Subcutaneous adipose tissue (tissue), 4 donors: ENCODE results near the gene C1orf159. TPM values are rescaled to one million over a fixed set of nuclear protein-coding genes. Genes with fewer than 3 reads are reported as not detected.

Source experiments
- total RNA-seq, 4 donors: library from RNA; depleted of rRNA; stranded (reverse); fragments of >200 nt; gene quantifications; one replicate each; pipeline ENCODE4 v1.1.0, GENCODE V29; 2016
- TF ChIP-seq, protein P1 (sequence below): fragments of 450-650 bp; IDR thresholded peaks from one replicate; pipeline ENCODE4 v1.5.1; 2016; ENCODE audit warnings: low read depth, mild to moderate bottlenecking, control low read depth, antibody characterized with exemption, moderate library complexity

C1orf159 gene
- total RNA-seq, 4 donors from 2014 or later, result 3.7 to 14.7 (median 7.2) TPM

- TF ChIP-seq, protein P1, sequence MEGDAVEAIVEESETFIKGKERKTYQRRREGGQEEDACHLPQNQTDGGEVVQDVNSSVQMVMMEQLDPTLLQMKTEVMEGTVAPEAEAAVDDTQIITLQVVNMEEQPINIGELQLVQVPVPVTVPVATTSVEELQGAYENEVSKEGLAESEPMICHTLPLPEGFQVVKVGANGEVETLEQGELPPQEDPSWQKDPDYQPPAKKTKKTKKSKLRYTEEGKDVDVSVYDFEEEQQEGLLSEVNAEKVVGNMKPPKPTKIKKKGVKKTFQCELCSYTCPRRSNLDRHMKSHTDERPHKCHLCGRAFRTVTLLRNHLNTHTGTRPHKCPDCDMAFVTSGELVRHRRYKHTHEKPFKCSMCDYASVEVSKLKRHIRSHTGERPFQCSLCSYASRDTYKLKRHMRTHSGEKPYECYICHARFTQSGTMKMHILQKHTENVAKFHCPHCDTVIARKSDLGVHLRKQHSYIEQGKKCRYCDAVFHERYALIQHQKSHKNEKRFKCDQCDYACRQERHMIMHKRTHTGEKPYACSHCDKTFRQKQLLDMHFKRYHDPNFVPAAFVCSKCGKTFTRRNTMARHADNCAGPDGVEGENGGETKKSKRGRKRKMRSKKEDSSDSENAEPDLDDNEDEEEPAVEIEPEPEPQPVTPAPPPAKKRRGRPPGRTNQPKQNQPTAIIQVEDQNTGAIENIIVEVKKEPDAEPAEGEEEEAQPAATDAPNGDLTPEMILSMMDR, result no peak
Measured at GRCh38 chr1:1128454-1129139, 12.7 kb upstream of the C1orf159 start.

- TF ChIP-seq, protein P1, result no peak
Measured at GRCh38 chr1:1127551-1128451, 11.9 kb upstream of the C1orf159 start.

DNA sequence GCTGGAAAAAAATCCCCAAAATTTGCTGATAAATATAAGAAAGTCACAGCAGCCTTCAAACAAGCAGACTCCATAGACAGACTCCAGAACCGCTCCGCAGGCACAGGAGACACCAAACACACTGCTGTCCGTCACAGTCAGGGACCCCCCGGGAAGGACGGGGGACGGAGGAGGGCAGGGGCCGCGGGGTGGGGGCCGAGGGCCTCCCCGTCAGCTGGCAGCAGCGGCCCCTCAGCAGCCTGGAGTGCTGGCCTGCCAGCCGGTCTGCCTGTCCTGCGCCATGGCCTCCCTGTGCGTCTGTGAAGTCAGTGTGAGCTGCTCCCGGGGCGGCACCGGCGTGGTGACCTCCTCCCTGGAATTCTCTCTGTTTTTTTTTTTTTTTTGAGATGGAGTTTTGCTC is 10.1 kb upstream of the C1orf159 start:
- TF ChIP-seq, protein P1, result no peak

DNA sequence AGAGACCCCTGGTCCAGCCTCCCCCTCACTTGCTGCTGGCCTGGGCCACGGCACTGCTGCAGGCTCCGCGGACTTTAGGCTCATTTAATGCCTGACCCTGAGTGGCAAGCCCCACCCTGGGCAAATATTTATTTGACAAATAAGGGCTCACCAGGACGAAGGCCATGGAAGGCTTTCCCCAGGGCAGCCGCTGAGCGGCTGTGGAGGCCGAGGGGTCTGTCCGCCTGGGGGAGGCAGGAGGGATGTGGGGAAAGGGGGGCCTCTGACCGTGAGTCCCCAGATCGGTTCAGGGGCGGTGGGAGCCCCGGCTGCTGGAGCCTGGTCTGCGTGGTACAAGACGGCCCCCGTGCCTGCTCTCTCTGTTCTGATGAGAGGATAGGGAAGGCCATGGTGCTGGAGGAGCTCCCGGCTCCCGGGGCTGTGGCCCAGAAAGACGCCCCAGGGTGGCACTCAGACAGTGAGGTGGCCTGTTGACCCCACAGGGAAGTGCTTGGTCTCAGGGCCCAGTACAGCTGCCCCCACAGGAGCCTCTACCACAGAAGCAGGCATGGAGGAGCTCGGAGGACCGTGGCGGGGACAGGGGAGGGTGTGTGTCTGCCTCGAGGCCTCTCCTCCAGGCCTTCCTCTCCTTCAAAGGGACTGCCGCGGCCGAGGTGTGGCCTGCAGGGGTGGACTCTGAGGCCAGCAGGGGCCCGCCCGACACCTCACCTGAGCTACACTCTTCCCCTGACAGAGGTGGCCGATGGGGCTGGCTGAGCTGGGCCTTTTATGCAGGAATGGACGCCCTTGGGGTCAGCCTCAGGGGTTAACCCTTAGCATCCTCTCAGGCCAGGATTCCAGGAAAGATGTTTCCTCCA is 9.1 kb upstream of the C1orf159 start:
- TF ChIP-seq, protein P1, result no peak

GRCh38 chr1:1124508-1124785 is 8.6 kb upstream of the C1orf159 start:
- TF ChIP-seq, protein P1, result no peak

- TF ChIP-seq, protein P1, result no peak
Measured at GRCh38 chr1:1123581-1124507, 8.0 kb upstream of the C1orf159 start.
